PC-3 (cell line): ENCODE measurements around the gene EPB41L2. TPM values are rescaled to one million over a fixed set of nuclear protein-coding genes. Genes with fewer than 3 reads are reported as not detected.

ENCODE experiments used
- ATAC-seq: fragments of 200-7000 bp; cut with Tn5 transposase; 2 replicates; pipeline ENCODE4 v1.9.1; 2020; ENCODE audit warnings: mild to moderate bottlenecking, moderate library complexity
- BruUV-seq: library from RNA; stranded (reverse); fragments of 400-500 nt; replicated peaks from 2 replicates; lab custom pipeline; 2021; lab: Mats Ljungman, UMichigan
- CTCF ChIA-PET: fragments of 300-600 bp; sonication (Branson Sonifier 250); formaldehyde crosslinking; loops from one replicate; lab custom pipeline; 2022; ENCODE audit warnings: antibody characterized with exemption; lab: Charles Lee
- POLR2A ChIA-PET: fragments of 300-600 bp; sonication (Branson Sonifier 250); formaldehyde crosslinking; loops from one replicate; lab custom pipeline; 2022; ENCODE audit warnings: antibody characterized with exemption; ENCODE audit not compliant: unreplicated experiment; lab: Charles Lee
- DNase-seq: peaks from one replicate; pipeline ENCODE4 v3.0.0-alpha.2; 2015
- H2AFZ ChIP-seq: fragments of 300-600 bp; sonication (generic); 2 replicates; pipeline ENCODE4 v1.6.0; 2016; ENCODE audit warnings: antibody characterized with exemption, low read length
- H3F3A ChIP-seq: fragments of 300-600 bp; sonication (generic); one replicate; pipeline ENCODE4 v1.6.0; 2017; ENCODE audit warnings: antibody characterized with exemption, low read length, control low read depth, mild to moderate bottlenecking; ENCODE audit not compliant: unreplicated experiment
- H3K27ac ChIP-seq: fragments of 300-600 bp; sonication (generic); 2 replicates; pipeline ENCODE4 v1.5.1; 2016; ENCODE audit warnings: mild to moderate bottlenecking, low read length
- H3K27me3 ChIP-seq: fragments of 300-600 bp; sonication (generic); 2 replicates; pipeline ENCODE4 v1.6.1; 2016; ENCODE audit warnings: low read length, mixed read lengths
- H3K36me3 ChIP-seq: fragments of 300-600 bp; sonication (generic); 2 replicates; pipeline ENCODE4 v1.6.1; 2016; ENCODE audit warnings: low read depth, mixed run types, low read length, mixed read lengths
- H3K4me1 ChIP-seq: fragments of 300-600 bp; sonication (generic); 2 replicates; pipeline ENCODE4 v1.5.1; 2016; ENCODE audit warnings: low read length; ENCODE audit not compliant: insufficient read depth
- H3K4me2 ChIP-seq: fragments of 300-600 bp; sonication (generic); 2 replicates; pipeline ENCODE4 v1.6.0; 2016; ENCODE audit warnings: low read length
- H3K4me3 ChIP-seq: fragments of 300-600 bp; sonication (generic); 2 replicates; pipeline ENCODE4 v1.5.1; 2016; ENCODE audit warnings: mild to moderate bottlenecking, low read length, mixed read lengths
- H3K79me2 ChIP-seq: fragments of 300-600 bp; sonication (generic); 2 replicates; pipeline ENCODE4 v1.6.1; 2017; ENCODE audit warnings: low read length, mixed read lengths
- H3K9ac ChIP-seq: fragments of 300-600 bp; sonication (generic); 2 replicates; pipeline ENCODE4 v1.6.0; 2016; ENCODE audit warnings: mild to moderate bottlenecking, low read length
- H3K9me2 ChIP-seq: fragments of 300-600 bp; sonication (generic); replicated peaks from 2 replicates; pipeline ENCODE4 v1.6.1; 2016; ENCODE audit warnings: mixed run types, low read length, mixed read lengths
- H3K9me3 ChIP-seq: fragments of 300-600 bp; sonication (generic); 2 replicates; pipeline ENCODE4 v1.6.1; 2016; ENCODE audit warnings: low read length, mixed read lengths
- H4K20me1 ChIP-seq: fragments of 300-600 bp; sonication (generic); 2 replicates; pipeline ENCODE4 v1.6.1; 2016; ENCODE audit warnings: low read length, mixed read lengths
- CTCF ChIP-seq: fragments of 300-600 bp; sonication (generic); conservative IDR thresholded peaks from 2 replicates; pipeline ENCODE4 v1.5.1; 2017; ENCODE audit warnings: antibody characterized with exemption, low read depth, mild to moderate bottlenecking, low read length
- EZH2 ChIP-seq: fragments of 300-600 bp; sonication (generic); IDR thresholded peaks from one replicate; pipeline ENCODE4 v1.6.1; 2017; ENCODE audit warnings: antibody characterized with exemption, mild to moderate bottlenecking, low read length; ENCODE audit not compliant: unreplicated experiment
- EZH2phosphoT487 ChIP-seq: fragments of 300-600 bp; sonication (generic); IDR thresholded peaks from 2 replicates; pipeline ENCODE4 v1.6.1; 2018; ENCODE audit warnings: mild to moderate bottlenecking, antibody characterized with exemption, low read length, borderline replicate concordance
- intact Hi-C: fragments of 100-400 bp; cut with micrococcal nuclease; formaldehyde crosslinking; loops from 2 replicates; pipeline ENCODE4 v1.9.0; 2023
- total RNA-seq: library from RNA; depleted of rRNA; stranded (reverse); fragments of >200 nt; gene quantifications from 2 replicates; pipeline ENCODE4 v1.2.3, GENCODE V29; 2014

The EPB41L2 gene
- total RNA-seq, 1 experiment from 2014 or later: 26.9 TPM

GRCh38 chr6:131017962-131018361, 45.1 kb downstream of the EPB41L2 start:
- no peak overlapping the region for H3K4me2 ChIP-seq
- H3K4me3 ChIP-seq: no peak overlapping the region
- H3K27me3 ChIP-seq: no peaks in the 10 kb centered on the region
- POLR2A ChIA-PET: interaction anchor here (0.5 kb wide), 1 partner anchor 36 kb away, joined by 4 read pairs; no protein-coding TSS in a partner anchor
- CTCF ChIA-PET: no interaction called here
- peaks cover 49% of the 10 kb centered on the region for H3K79me2 ChIP-seq
- intact Hi-C loops: loop anchor here (2.0 to 5.0 kb wide), 2 partner anchors 41 to 81 kb away; no protein-coding TSS in a partner anchor
- H2AFZ ChIP-seq: no peak overlapping the region
- peaks cover 6% of the 10 kb centered on the region for H3K4me1 ChIP-seq
- H3K36me3 ChIP-seq: no peaks in the 10 kb centered on the region
- H3K9ac ChIP-seq: no peak overlapping the region
- no peak for ATAC-seq
- BruUV-seq: no TSS peak
- TF ChIP-seq EZH2: no peak
- TF ChIP-seq EZH2phosphoT487: no peak
- no peak for TF ChIP-seq CTCF
- H3K9me2 ChIP-seq: no peaks in the 10 kb centered on the region
- H3K9me3 ChIP-seq: no peaks in the 10 kb centered on the region
- H3F3A ChIP-seq: no peaks in the 10 kb centered on the region
- no peak for DNase-seq
- no peaks in the 10 kb centered on the region for H4K20me1 ChIP-seq
- no peak overlapping the region for H3K27ac ChIP-seq

GRCh38 chr6:131015630-131016263, 47.3 kb downstream of the EPB41L2 start:
- POLR2A ChIA-PET: no interaction called here
- peaks cover 6% of the 10 kb centered on the region for H3K4me1 ChIP-seq
- DNase-seq (no peak), ATAC-seq (peak; percentile 53)
- H3K9me2 ChIP-seq: no peaks in the 10 kb centered on the region
- no peak overlapping the region for H3K9ac ChIP-seq
- no peaks in the 10 kb centered on the region for H3K9me3 ChIP-seq
- H3K4me3 ChIP-seq: no peak overlapping the region
- H4K20me1 ChIP-seq: no peaks in the 10 kb centered on the region
- H3K27me3 ChIP-seq: no peaks in the 10 kb centered on the region
- H3F3A ChIP-seq: no peaks in the 10 kb centered on the region
- H3K36me3 ChIP-seq: no peaks in the 10 kb centered on the region
- no peak overlapping the region for H3K27ac ChIP-seq
- TF ChIP-seq EZH2 (no peak), CTCF (no peak), EZH2phosphoT487 (no peak)
- no TSS peak for BruUV-seq
- peaks cover 53% of the 10 kb centered on the region for H3K79me2 ChIP-seq
- CTCF ChIA-PET: interaction anchor here (0.6 kb wide), 1 partner anchor 88 kb away, joined by 3 read pairs; no protein-coding TSS in a partner anchor
- no peak overlapping the region for H2AFZ ChIP-seq
- H3K4me2 ChIP-seq: no peak overlapping the region
- intact Hi-C loops: loop anchor here (2.0 to 5.0 kb wide), 2 partner anchors 43 to 78 kb away; no protein-coding TSS in a partner anchor

GRCh38 chr6:131015025-131015591, 47.9 kb downstream of the EPB41L2 start:
- TF ChIP-seq CTCF (no peak), EZH2phosphoT487 (no peak), EZH2 (no peak)
- H3K27ac ChIP-seq: no peak overlapping the region
- H3F3A ChIP-seq: no peaks in the 10 kb centered on the region
- H3K9me3 ChIP-seq: no peaks in the 10 kb centered on the region
- no peak overlapping the region for H3K4me2 ChIP-seq
- DNase-seq (no peak), ATAC-seq (no peak)
- no peak overlapping the region for H2AFZ ChIP-seq
- CTCF ChIA-PET: no interaction called here
- no peaks in the 10 kb centered on the region for H3K36me3 ChIP-seq
- no peaks in the 10 kb centered on the region for H3K9me2 ChIP-seq
- peaks cover 49% of the 10 kb centered on the region for H3K79me2 ChIP-seq
- POLR2A ChIA-PET: no interaction called here
- peaks cover 6% of the 10 kb centered on the region for H3K4me1 ChIP-seq
- no peaks in the 10 kb centered on the region for H4K20me1 ChIP-seq
- no TSS peak for BruUV-seq
- no peaks in the 10 kb centered on the region for H3K27me3 ChIP-seq
- no peak overlapping the region for H3K4me3 ChIP-seq
- intact Hi-C loops: loop anchor here (5.0 kb wide), 1 partner anchor 78 kb away; no protein-coding TSS in a partner anchor
- no peak overlapping the region for H3K9ac ChIP-seq
